ENCODE data around the gene ZNF263.

- TF ChIP-seq CTCF (IDR thresholded peaks at IDR 0.05) (no peak), EP300 (IDR thresholded peaks at IDR 0.05) (no peak), POLR2A (IDR thresholded peaks at IDR 0.05) (no peak)
Measured at GRCh38 chr16:3259836-3260235, 23.5 kb upstream of the ZNF263 start.

Measured in gastroesophageal sphincter (tissue), 3 donors.